Large intestine (tissue), 3 donors: ENCODE data around the gene SLC9A7. TPM values are rescaled to one million over a fixed set of nuclear protein-coding genes. Genes with fewer than 3 reads are reported as not detected.

Experiments used
- DNase-seq, 2 donors: peaks; one replicate each; pipeline versions ENCODE4 v3.0.0 to v3.0.0-alpha.2; 2013
- H3K27ac ChIP-seq: one replicate; pipeline ENCODE4 v1.5.1; 2013; ENCODE audit warnings: low read length
- H3K27me3 ChIP-seq: 2 replicates; pipeline ENCODE4 v1.6.1; 2013; ENCODE audit warnings: low read length; ENCODE audit not compliant: control insufficient read depth, insufficient read depth
- H3K36me3 ChIP-seq: 2 replicates; pipeline ENCODE4 v1.6.1; 2013; ENCODE audit warnings: low read length; ENCODE audit not compliant: control insufficient read depth, insufficient read depth
- H3K4me1 ChIP-seq: one replicate; pipeline ENCODE4 v1.6.1; 2013; ENCODE audit warnings: low read length; ENCODE audit not compliant: control insufficient read depth, insufficient read depth
- H3K4me3 ChIP-seq: one replicate; pipeline ENCODE4 v1.5.1; 2013; ENCODE audit warnings: low read length
- H3K9me3 ChIP-seq: one replicate; pipeline ENCODE4 v1.6.1; 2013; ENCODE audit warnings: mild to moderate bottlenecking, low read depth, low read length, moderate library complexity; ENCODE audit not compliant: control insufficient read depth
- WGBS: methylation state at CpG from one replicate; pipeline ENCODE4 v1.1.5; 2013; ENCODE audit warnings: low lambda C conversion rate; ENCODE audit not compliant: insufficient coverage; 5-methylcytosine and 5-hydroxymethylcytosine counted together
- polyA plus RNA-seq: library from polyadenylated mRNA; unstranded; fragments of 120-200 nt; gene quantifications from one replicate; pipeline ENCODE4 v1.2.1, GENCODE V29; 2013

The SLC9A7 gene
- polyA plus RNA-seq, 1 donor, result 4.3 TPM

DNA sequence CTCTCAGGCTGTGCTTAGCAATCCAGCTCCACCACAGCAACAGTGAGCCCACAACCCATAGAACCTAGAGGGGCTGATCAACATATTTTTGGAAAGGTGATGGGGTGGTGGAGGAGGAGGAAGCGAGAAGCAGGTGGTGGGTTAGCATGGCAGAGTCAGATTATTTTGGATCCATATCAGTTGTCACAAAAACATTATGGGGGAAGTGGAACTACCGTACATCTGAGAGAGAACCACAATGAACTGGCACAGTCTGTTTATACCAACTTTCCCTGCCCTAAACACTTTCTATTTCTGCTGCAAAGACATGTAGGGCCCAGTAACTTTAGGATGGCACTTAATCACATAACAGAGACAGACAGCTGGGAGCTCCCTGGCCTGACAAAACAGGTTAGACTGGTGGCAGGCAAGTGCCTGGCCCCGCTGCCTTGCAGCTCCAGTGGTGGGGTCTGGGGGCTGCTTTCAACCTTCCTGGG, 4.3 kb downstream of the SLC9A7 start:
- no peak for DNase-seq
- H3K9me3 ChIP-seq, result no peaks in the 10 kb centered on the region
- peaks cover under 1% of the 10 kb centered on the region for H3K4me1 ChIP-seq
- no peak overlapping the region for H3K27ac ChIP-seq
- H3K36me3 ChIP-seq, result no peaks in the 10 kb centered on the region
- no peaks in the 10 kb centered on the region for H3K27me3 ChIP-seq
- no CpG with 5 or more reads among the region's 3 CpGs for WGBS
- H3K4me3 ChIP-seq, result no peak overlapping the region

- no peak for DNase-seq
- Histone ChIP-seq H3K27me3 (no peaks in the 10 kb centered on the region), H3K27ac (no peak overlapping the region), H3K9me3 (no peaks in the 10 kb centered on the region), H3K4me1 (no peaks in the 10 kb centered on the region), H3K36me3 (no peaks in the 10 kb centered on the region), H3K4me3 (no peak overlapping the region)
Observed at GRCh38 chrX:46754036-46754435, 4.9 kb downstream of the SLC9A7 start.

- Histone ChIP-seq H3K4me3 (no peak overlapping the region), H3K9me3 (no peaks in the 10 kb centered on the region), H3K27me3 (no peaks in the 10 kb centered on the region), H3K4me1 (no peaks in the 10 kb centered on the region), H3K36me3 (no peaks in the 10 kb centered on the region), H3K27ac (no peak overlapping the region)
- no CpG with 5 or more reads among the region's 1 CpG for WGBS
- DNase-seq, result no peak
Observed at GRCh38 chrX:46750889-46751288, 8.0 kb downstream of the SLC9A7 start.

GRCh38 chrX:46744009-46744408, 14.9 kb downstream of the SLC9A7 start:
- no peak for DNase-seq
- Histone ChIP-seq H3K9me3 (no peaks in the 10 kb centered on the region), H3K27me3 (no peaks in the 10 kb centered on the region), H3K4me3 (no peak overlapping the region), H3K36me3 (no peaks in the 10 kb centered on the region), H3K27ac (no peak overlapping the region), H3K4me1 (no peaks in the 10 kb centered on the region)
- no CpG with 5 or more reads among the region's 3 CpGs for WGBS

- Histone ChIP-seq H3K4me1 (no peaks in the 10 kb centered on the region), H3K27me3 (no peaks in the 10 kb centered on the region), H3K9me3 (no peaks in the 10 kb centered on the region), H3K4me3 (no peak overlapping the region), H3K36me3 (no peaks in the 10 kb centered on the region), H3K27ac (no peak overlapping the region)
- DNase-seq, result no peak
- no CpG with 5 or more reads among the region's 1 CpG for WGBS
Observed at GRCh38 chrX:46743046-46743445, 15.9 kb downstream of the SLC9A7 start.

- no peak for DNase-seq
- no peak overlapping the region for H3K4me3 ChIP-seq
- H3K36me3 ChIP-seq, result no peaks in the 10 kb centered on the region
- H3K27me3 ChIP-seq, result no peaks in the 10 kb centered on the region
- no CpG with 5 or more reads among the region's 1 CpG for WGBS
- H3K4me1 ChIP-seq, result no peaks in the 10 kb centered on the region
- H3K9me3 ChIP-seq, result no peaks in the 10 kb centered on the region
- no peak overlapping the region for H3K27ac ChIP-seq
Observed at GRCh38 chrX:46739736-46740135, 19.2 kb downstream of the SLC9A7 start.

GRCh38 chrX:46737462-46737861, 21.5 kb downstream of the SLC9A7 start:
- H3K9me3 ChIP-seq, result no peaks in the 10 kb centered on the region
- WGBS, result no CpG with 5 or more reads among the region's 2 CpGs
- no peak overlapping the region for H3K27ac ChIP-seq
- H3K4me3 ChIP-seq, result no peak overlapping the region
- no peak for DNase-seq
- H3K36me3 ChIP-seq, result no peaks in the 10 kb centered on the region
- no peaks in the 10 kb centered on the region for H3K27me3 ChIP-seq
- H3K4me1 ChIP-seq, result no peaks in the 10 kb centered on the region

DNA sequence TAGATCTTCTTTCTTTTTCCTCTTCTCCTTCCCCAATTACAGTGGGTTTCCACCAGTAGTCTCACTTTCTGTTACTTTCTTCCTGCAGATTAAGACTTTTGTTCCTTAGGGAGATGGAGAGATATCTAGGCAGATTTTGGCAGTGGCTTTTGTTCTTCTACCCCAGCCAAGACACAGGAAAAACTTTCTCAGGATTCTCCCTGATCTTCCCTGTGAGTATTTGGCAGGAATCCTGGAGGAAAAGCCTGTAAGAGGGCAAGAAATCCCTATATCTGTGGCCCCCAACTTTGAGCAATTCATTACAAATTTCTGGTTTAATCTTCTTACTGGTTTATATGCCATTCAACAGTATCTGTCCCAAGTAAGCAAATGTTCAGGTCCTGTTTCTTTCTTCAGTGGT, 21.9 kb downstream of the SLC9A7 start:
- Histone ChIP-seq H3K4me3 (no peak overlapping the region), H3K9me3 (no peaks in the 10 kb centered on the region), H3K27me3 (no peaks in the 10 kb centered on the region), H3K4me1 (no peaks in the 10 kb centered on the region), H3K36me3 (no peaks in the 10 kb centered on the region), H3K27ac (no peak overlapping the region)
- no peak for DNase-seq

- Histone ChIP-seq H3K27ac (no peak overlapping the region), H3K36me3 (no peaks in the 10 kb centered on the region), H3K27me3 (no peaks in the 10 kb centered on the region), H3K9me3 (no peaks in the 10 kb centered on the region), H3K4me1 (no peaks in the 10 kb centered on the region), H3K4me3 (no peak overlapping the region)
- no peak for DNase-seq
- 80% methylated on average over 1 of the region's 2 CpGs for WGBS
Observed at GRCh38 chrX:46735622-46736021, 23.3 kb downstream of the SLC9A7 start.

- DNase-seq, result no peak
- no peak overlapping the region for H3K4me3 ChIP-seq
- WGBS, result no CpG with 5 or more reads among the region's 1 CpG
- H3K27me3 ChIP-seq, result no peaks in the 10 kb centered on the region
- no peaks in the 10 kb centered on the region for H3K4me1 ChIP-seq
- no peaks in the 10 kb centered on the region for H3K9me3 ChIP-seq
- no peak overlapping the region for H3K27ac ChIP-seq
- no peaks in the 10 kb centered on the region for H3K36me3 ChIP-seq
Observed at GRCh38 chrX:46733226-46733625, 25.7 kb downstream of the SLC9A7 start.

DNA sequence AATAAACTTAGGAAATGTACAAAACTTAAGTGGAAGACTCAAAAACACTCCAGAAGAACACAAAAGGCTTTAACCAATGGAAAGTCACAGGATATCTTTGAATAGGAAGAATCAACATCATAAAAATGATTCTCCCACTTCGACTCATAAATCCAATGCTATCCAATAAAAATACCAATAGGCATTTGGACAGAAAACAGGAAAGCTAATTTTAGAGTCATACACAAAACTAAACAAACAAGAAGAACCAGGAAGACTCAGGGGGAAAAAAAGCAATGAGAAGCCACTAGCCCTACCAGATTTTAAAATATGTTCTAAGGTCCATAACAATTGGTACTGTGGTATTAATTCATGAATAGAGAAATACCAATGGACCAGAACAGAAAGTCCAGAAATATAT, 28.2 kb downstream of the SLC9A7 start:
- Histone ChIP-seq H3K27ac (no peak overlapping the region), H3K4me1 (no peaks in the 10 kb centered on the region), H3K9me3 (no peaks in the 10 kb centered on the region), H3K4me3 (no peak overlapping the region), H3K36me3 (no peaks in the 10 kb centered on the region), H3K27me3 (no peaks in the 10 kb centered on the region)
- no CpG with 5 or more reads among the region's 1 CpG for WGBS
- DNase-seq, result no peak
